GM19351 (cell line): ENCODE measurements around the gene THSD4.
"Not testable (repeated sequence)": the region's sequence is repeated elsewhere in the genome, so short reads cannot be mapped to it uniquely, and the experiment has no call there.

Experiments used
- ATAC-seq: cut with Tn5 transposase; IDR thresholded peaks from one replicate; pipeline ENCODE4 v1.9.1; 2021; ENCODE audit warnings: mild to moderate bottlenecking, moderate library complexity; ENCODE audit not compliant: unreplicated experiment

The THSD4 gene

GRCh38 chr15:71698742-71699141 is 583.5 kb downstream of the THSD4 start:
- no peak for ATAC-seq

- ATAC-seq: no peak
Measured at GRCh38 chr15:71699977-71700376, 584.7 kb downstream of the THSD4 start.

DNA sequence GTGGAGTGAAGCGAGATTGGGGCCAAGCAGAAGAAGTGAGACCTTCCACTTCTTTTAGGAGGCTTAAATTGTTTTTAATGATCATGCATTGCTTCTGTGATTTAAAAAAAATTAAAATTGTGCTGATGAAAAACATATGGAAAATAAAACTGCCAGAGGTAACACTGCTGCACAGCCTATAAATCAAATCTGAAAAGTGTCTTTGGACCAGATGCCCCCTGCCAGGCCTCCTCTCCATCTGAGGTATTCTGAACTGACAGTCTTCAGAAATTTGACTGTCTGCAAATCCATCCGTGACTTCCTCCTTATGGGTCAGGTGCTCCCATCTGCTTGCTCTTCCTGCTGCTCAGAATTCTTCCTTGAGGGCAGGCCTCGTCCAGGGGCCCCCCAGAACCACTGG is 586.5 kb downstream of the THSD4 start:
- no peak for ATAC-seq

DNA sequence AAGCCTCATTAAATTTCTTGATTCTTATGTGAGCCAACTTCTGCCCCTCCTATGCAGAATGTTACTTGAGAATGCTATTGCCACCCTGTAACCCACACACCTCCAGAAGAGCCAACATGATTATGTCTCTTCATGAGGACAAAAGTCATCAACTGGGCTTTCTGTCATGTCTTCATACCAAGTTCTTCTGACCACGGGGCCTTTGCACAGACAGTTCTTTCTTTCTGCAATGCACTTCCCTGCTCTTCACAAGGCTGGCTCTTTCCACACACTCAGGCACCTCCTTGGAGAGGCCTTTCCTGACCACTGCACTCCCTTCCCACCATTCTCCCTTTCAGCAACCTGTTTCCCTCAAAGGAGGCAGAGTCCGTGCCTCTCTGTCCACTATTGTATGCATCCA is 587.2 kb downstream of the THSD4 start:
- no peak for ATAC-seq

DNA sequence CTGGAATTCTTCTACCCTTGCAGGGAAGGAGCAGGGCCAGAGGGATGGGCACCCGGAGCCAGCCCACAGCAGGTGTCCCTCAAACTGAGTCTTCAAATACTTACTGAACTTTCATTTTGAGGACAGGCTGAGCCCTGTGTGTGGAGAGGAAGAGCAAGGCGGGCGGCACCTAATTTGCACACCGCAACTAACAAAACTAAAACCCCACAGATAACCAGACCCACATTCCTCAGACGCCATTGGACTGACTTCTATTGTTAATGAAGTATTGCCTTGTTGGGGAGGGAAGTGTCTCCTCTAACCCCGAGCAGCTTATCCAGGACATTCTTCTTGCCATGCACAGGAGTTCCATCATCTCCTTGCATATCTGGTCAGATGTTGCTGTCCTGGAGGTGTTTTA is 589.9 kb downstream of the THSD4 start:
- ATAC-seq: no peak

DNA sequence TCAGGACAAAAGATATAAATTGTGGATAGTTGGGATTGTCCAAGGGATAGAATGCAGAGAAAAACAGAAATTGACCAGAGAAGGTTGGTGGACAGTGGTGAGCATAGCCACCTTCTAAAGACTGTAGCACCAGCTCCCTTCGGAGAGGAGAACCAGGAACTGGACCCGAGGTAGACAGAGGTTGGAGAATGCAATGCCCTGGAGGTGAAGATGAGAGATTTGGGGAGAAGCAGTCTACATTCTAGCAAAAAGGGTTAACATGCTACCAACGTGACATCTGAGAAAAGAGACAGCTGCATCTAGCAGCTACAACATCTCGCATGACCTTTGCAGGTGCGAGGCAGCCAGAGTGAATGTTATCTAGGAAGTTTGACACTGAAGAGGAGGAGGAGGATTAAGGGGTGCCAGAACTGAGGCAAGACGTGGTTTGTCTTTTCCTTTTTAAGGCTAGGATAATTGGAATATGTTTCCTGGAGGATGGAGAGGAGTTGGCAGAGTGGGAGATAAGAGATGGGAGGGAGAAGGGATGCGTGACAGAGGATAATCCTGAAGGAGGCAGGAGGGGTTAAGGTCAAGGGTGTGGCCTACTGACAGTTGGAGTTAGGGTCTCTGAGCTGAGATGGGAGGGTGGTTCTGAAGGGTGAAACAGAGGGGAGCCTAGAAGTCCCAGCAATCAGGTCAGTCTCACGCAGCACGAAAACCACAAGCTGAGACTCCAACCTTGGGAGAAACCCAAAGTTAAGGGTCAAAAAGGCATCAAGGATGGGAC is 591.4 kb downstream of the THSD4 start:
- ATAC-seq: no peak

GRCh38 chr15:71707230-71708050 is 592.2 kb downstream of the THSD4 start:
- ATAC-seq: no peak

DNA sequence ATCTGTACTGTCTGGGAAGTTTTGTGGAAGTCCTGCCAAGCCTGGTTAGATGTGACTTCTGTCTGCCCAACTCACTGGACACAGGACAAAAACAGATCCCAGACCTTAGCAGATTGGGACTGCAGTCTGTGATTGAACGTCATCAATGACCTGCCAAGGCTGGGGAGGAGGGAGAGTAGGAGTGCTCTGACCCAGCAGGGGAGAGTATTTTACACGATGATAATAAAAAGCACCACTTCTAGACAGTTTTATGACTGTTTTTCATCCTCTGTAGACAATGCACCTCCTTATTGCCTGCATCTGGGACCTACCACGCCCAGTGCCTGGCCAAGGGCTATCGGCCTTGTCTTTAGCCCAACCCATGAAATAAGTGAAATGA is 592.8 kb downstream of the THSD4 start:
- ATAC-seq: no peak

GRCh38 chr15:71708741-71709140 is 593.5 kb downstream of the THSD4 start:
- no peak for ATAC-seq

- ATAC-seq: no peak
Measured at GRCh38 chr15:71709808-71710418, 594.6 kb downstream of the THSD4 start.

DNA sequence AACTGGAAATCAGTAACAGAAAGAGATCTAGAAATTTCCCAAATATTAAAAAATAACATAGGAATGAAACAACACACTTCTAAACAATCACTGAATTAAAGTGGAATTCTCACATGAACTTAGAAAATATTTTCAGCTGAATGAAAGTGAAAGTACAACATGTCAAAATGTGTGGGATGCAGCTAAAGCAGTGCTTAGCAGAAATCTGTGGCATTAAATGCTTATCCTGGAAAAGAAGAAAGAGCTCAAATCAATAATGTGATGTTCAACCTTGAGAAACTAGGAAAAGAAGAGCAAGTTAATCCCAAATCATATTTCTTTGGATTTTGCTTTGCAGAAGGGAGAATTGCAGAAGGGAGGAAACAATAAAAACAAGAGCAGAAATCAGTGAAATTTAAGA is 596.9 kb downstream of the THSD4 start:
- no peak for ATAC-seq

DNA sequence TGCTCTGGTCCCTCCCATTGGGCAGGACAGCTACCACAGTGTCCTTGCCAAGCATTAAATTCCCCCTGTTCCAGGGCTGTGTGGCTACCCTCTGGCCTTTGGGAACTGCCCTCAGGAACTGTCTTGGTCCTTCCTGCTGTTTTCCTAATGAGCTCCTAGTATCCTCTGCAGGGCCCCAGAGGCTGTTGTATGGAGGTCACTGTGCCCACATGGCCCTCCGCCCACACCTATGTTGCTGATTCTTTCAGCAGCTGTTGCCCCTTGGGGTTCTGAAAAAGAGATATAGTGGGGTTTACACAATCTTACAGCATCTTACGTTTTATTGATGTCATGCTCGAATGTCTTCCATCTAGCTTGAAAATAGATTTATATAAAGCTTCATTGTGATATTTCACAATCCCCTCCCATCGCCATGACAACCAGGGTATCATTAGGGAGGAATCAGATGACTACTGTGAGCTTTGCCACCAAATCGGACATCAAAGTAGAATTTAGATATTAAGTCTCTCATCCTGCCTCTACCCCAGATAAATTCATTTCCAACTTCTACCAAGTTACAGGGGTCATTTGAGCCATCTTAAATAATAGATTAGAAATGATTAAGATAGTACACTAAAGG is 598.0 kb downstream of the THSD4 start:
- ATAC-seq: no peak

- ATAC-seq: no peak
Measured at GRCh38 chr15:71715914-71716313, 600.6 kb downstream of the THSD4 start.

DNA sequence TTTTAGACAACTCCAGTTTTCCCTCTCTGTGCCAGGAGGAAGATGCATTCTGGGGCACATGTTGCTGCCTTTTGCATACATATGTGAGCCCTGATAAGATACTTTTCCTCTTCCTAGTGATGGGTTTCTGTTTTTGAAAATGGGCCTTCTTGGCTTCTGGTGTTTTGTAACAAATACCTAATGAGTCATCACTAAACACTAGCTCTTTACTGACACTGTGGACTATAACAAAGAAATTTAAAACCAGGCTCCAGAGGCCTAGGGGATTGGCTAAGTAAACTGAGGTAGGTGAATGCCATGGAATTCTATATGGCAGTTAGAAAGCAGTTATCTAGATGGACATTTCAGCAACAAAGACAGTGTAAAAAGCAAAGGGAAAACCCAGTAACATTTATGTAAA is 601.7 kb downstream of the THSD4 start:
- ATAC-seq: no peak

DNA sequence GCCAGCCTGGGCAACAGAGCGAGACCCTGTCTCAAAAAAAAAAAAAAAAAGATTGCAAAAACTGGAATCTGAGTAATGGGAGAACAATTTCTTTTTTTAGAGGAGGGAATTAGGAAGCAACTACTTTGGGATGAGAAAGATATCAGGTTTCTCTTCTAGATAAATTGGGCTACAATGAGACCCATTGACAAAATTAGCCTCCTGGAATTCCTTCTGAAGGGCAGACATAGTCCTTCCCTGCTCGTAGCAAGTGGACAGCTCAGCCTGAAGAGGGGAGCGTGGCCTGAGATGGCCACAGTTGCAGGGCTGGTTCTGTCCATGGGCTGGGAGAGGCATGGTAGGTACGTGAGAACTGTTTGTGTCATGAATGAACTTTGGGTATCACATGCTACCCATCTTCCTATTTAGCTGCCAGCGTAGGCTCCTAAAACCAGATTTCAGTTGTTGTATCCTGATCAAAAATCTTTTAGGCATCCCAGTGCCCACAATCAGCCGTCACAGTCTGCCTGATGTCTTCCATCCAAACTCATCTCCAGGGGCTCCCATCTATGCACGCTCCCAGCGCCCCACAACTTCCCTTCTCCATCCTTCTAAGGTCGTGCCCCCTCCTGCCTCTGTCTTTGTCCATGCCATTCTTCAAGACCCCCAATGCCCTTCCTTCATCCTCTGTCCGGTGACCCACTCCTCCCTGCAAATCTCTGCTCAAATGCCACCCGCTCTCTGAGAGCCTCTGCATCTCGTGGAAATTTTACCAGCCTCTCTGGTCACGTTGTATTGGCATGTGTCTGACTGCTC is 603.0 kb downstream of the THSD4 start:
- ATAC-seq: no peak

GRCh38 chr15:71723344-71723743 is 608.1 kb downstream of the THSD4 start:
- no peak for ATAC-seq

- ATAC-seq: not testable (repeated sequence)
Measured at GRCh38 chr15:71725207-71725955, 610.1 kb downstream of the THSD4 start.

DNA sequence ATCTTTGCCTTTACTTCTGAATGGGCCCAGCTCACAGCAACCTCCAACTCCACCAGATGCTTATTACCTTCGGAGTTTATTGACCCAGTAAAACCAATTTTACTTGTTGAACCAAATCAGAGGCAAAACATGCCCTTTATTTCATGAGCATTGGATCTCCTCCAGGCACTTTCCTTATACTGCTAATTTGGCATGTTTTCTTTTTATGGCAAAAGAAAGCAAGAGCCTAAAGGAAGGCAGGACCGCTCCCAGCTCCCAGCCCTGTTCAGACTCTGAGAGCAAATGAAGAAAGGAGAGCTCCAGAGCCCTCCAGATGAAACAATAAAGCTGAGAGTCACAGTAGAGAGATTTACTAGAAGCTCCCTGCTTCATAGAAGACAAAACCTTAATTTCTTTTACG is 613.6 kb downstream of the THSD4 start:
- no peak for ATAC-seq

GRCh38 chr15:71729319-71729718 is 614.0 kb downstream of the THSD4 start:
- ATAC-seq: no peak
